GM18517 (cell line): ENCODE results near the gene TXNDC16.
"Not testable (repeated sequence)": the region's sequence is repeated elsewhere in the genome, so short reads cannot be mapped to it uniquely, and the experiment has no call there.

Source experiments
- ATAC-seq: cut with Tn5 transposase; IDR thresholded peaks from one replicate; pipeline ENCODE4 v1.9.1; 2021; ENCODE audit warnings: mild to moderate bottlenecking, moderate library complexity; ENCODE audit not compliant: unreplicated experiment

Gene TXNDC16

GRCh38 chr14:52552063-52552988, at the start of gene TXNDC16, which contains the start of gene GPR137C:
TXNDC16 (minus strand) TSS chr14:52552505; CDS start chr14:52543557, 8,948 bp downstream.
GPR137C (plus strand) TSS chr14:52552836; CDS start chr14:52553148, 312 bp downstream.
- peak; percentile 97 for ATAC-seq

GRCh38 chr14:52599974-52600373, 47.7 kb upstream of the TXNDC16 start:
- ATAC-seq = no peak

DNA sequence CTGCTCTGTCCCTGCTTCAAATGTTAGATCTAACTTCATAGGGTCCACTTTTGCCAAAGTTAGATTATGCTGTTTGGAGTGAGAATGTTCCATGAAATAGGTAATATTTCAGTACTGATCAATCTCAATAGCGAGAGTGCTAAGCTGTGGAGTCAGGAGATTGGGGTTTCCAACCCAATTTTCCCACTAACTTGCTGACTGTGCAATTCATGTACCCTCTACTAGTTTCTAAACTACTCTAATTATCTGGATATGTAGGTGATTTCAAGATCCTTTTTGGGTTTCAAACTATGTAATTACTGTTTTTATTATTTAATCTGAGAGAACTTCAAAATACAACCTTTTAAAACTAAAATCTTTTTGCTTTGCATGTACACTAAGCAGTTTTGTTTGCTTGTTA, 46.3 kb upstream of the TXNDC16 start:
- ATAC-seq = no peak

DNA sequence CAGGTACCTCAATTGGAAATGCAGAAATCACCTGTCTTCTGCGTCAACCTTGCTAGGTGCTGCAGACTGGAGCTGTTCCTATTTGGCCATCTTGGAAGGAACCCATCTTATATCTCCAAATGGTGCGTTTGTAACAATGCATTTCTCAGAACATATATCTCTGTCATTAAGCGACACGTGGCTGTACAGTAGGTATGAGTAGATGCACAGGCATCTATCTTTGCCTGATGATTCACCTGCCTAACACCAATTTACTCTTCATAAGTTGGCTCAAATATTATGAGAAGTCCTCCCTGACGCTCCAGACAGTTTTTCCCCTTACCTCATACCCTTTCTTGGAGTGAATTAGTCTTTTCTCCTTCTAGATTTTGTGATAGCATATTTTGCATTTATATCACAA, 44.6 kb upstream of the TXNDC16 start:
- ATAC-seq = no peak

DNA sequence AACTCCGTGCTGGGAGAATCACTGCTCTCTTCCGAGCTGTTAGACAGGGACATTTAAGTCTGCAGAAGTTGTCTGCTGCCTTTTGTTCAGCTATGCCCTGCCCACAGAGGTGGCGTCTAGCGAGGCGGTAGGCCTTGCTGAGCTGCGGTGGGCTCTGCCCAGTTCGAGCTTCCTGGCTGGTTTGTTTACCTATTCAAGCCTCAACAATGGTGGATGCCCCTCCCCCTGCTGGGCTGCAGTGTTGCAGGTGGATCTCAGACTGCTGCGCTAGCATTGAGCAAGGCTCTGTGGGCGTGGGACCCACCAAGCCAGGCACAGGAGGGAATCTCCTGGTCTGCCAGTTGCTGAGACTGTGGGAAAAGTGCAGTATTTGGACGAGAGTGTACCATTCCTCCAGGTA, 44.0 kb upstream of the TXNDC16 start:
- no peak for ATAC-seq

GRCh38 chr14:52590318-52590717, 38.0 kb upstream of the TXNDC16 start:
- ATAC-seq = no peak

GRCh38 chr14:52589646-52590045, 37.3 kb upstream of the TXNDC16 start:
- ATAC-seq = no peak

DNA sequence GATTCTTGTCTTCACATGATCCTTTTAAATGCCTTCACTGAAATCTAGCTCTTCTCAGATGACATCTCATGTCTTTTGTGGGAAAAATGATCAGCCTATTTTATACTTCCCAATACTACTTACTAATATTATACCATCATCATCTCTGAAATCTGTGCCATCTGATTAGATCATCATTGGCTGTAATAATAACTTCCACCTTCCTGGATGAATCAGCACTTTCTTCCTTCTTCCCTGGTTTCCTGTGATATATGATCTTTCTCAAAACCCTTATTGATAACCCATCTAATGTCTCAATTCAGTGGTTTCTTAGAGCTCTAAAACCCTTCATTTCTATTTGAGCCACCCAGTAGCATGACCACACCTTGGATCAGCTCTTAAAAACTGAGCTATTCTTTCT, 31.2 kb upstream of the TXNDC16 start:
- no peak for ATAC-seq

GRCh38 chr14:52575858-52576257, 23.6 kb upstream of the TXNDC16 start:
- no peak for ATAC-seq

DNA sequence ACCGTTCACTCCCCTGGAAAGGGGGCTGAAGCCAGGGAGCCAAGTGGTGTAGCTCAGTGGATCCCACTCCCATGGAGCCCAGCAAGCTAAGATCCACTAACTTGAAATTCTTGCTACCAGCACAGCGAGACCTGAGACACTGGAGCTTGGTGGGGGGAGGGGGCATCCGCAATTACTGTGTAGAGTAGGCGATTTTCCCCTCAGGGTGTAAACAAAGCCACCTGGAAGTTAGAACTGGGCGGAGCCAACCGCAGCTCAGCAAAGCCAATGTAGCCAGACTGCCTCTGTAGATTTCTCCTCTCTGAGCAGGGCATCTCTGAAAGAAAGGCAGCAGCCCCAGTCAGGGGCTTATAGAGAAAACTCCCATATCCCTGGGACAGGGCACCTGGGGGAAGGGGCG, 16.1 kb upstream of the TXNDC16 start:
- ATAC-seq = not testable (repeated sequence)

DNA sequence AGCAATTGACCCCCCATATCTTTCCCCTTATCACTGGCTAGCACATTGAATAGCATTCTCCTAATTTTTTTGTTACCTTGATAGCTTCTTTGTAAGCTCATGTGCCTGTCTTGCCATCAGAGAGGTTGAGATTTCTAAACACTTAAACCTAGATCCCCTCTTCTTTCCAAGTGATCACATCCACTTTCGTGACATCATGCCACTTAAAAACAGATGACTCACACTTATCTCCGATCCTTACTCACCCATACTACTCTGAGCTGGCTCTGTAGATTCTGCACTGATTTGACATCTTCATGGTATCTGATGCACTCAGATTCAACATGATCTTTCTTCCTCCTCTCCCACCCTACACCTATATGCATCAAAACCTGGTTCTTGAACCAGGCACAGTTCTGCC, 10.8 kb upstream of the TXNDC16 start:
- no peak for ATAC-seq

DNA sequence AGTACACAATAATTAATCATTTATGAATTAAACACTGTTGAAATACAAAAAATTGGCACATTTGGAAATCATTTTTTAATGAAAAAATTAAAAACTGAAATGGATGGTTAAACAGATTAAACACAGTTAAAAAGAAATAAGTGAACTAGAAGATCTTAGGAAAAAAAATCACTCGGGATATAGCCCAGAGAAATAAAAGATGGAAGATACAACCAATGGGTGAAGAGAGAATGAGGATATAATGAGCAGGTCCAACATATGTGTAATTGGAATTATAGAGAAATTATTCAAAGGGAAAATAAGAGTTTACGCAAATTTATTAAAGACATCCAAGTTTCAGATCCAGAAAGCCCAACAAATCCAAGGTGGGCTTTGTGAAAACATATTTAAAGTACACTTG, 6.4 kb upstream of the TXNDC16 start:
- no peak for ATAC-seq

DNA sequence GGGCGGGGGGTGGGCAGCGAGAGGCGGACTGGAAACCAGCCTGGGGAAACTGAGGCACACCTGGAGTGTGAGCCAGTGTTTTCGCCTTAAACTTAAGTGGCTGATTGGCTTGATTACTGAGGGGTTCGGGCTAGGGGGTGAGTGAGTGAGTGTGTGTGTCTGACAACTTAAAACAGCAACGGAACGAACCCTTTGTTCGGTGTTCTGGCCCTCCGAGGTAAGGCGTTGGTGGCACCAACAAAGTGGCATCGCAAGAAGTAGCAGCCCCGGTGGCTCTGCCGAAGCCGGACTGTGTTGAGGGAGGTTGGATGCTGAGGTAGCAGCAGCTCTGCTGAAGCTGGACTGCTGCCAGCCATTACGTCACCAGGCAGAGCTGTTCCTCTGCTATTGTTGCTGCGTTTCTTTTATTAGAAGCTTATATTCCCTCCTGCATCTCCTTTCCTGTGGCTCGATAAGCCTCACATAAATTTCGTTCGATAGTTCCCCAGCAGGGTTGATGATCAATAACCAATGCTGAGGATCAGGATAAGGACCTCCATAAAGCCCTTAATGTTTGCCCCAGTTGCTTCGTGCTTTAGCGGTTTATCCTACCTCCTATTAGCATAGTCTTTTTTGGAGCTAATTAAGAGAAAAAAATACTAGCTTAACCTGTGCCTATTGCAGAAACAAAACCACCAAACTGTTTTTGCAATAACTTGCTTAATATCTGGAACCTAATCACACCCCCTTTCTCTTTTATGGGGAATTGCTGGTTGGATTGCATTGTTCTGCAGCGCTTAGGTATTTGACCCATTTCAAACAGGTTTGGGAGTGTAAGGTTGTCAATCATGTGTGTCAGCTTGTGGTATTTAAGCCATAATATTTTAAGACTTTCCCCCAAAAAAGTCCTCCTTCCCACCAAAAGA, 1.6 kb upstream of the TXNDC16 start:
- ATAC-seq = no peak

DNA sequence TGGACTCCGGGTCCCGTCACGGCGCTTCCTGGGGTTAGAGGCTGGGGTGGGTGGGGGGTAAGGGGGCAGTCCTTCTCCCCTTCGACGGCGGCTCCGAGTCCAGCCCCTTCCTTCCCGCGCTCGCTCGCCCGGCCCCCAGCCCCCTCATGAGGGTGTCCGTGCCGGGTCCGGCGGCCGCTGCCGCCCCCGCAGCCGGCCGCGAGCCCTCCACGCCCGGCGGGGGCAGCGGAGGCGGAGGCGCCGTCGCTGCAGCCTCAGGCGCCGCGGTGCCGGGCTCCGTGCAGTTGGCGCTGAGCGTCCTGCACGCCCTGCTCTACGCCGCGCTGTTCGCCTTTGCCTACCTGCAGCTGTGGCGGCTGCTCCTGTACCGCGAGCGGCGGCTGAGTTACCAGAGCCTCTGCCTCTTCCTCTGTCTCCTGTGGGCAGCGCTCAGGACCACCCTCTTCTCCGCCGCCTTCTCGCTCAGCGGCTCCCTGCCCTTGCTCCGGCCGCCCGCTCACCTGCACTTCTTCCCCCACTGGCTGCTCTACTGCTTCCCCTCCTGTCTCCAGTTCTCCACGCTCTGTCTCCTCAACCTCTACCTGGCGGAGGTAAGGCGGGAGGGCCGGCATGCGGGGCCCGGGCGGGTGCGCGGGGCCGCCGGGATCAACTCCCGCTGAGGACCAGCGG, 831 bp upstream of the TXNDC16 start:
- ATAC-seq = no peak

- no peak for ATAC-seq
These were observed 626 bp downstream of the TXNDC16 start for GRCh38 chr14:52551696-52552062.

DNA sequence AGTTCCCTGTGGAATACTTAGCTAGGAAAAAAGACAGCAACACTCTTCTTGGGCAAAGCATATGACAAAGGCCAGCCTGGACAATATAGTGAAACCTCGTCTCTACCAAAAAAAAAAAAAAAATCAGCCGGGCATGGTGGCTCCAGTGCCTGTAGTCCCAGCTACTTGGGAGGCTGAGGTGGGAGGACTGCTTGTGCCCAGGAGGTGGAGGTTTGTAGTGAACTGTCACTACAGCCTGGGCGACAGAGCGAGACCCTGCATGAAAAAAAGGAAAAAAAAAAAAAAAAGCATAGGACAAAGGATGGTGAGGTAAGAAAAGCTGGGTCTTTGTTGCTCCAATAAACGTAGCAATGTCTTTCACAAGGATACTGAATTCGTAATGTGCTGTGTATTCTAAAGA, 1.1 kb downstream of the TXNDC16 start:
- ATAC-seq = no peak

- no peak for ATAC-seq
These were observed 1.6 kb downstream of the TXNDC16 start for GRCh38 chr14:52550661-52551060.

GRCh38 chr14:52547526-52547925, 4.8 kb downstream of the TXNDC16 start:
- no peak for ATAC-seq

- ATAC-seq = no peak
These were observed 5.3 kb downstream of the TXNDC16 start for GRCh38 chr14:52547027-52547426.

DNA sequence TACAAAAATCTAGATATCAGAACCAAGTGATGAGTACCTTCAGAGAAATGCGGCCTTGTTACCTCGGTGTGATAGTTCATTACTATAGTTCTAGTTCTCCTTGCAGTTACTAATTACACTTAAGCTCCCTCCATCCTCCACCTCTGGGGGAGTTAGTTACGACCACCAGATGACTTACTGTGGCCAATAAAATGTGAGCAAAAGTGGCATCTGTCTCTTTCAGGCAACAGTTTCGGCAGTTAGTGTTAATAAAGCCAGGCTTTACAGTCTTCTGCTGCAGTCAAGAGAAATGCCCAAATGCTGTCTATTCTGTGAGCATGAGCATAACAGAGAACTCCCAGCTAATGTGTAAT, 6.0 kb downstream of the TXNDC16 start:
- ATAC-seq = no peak
